MCF 10A (cell line): ENCODE results near the gene CLEC16A. TPM values are rescaled to one million over a fixed set of nuclear protein-coding genes. Genes with fewer than 3 reads are reported as not detected.

Experiments
- BruUV-seq: library from RNA; stranded (reverse); fragments of 400-500 nt; replicated peaks from 2 replicates; lab custom pipeline; 2021; lab: Mats Ljungman, UMichigan
- CTCF ChIA-PET: fragments of 300-600 bp; sonication (Branson Sonifier 250); formaldehyde crosslinking; extraction: SDS; loops from one replicate; lab custom pipeline; 2021; ENCODE audit warnings: antibody characterized with exemption, inconsistent platforms; lab: Yijun Ruan, JAX
- POLR2A ChIA-PET: fragments of 300-600, 350-650 bp; sonication (Branson Sonifier 250); formaldehyde crosslinking; extraction: SDS; loops from one replicate; lab custom pipeline; 2020; ENCODE audit warnings: antibody characterized with exemption, inconsistent platforms; lab: Yijun Ruan, JAX
- DNase-seq: peaks from one replicate; pipeline ENCODE4 v3.0.0-alpha.2; 2018; ENCODE audit not compliant: unreplicated experiment
- H3K27ac Mint-ChIP-seq: one replicate; pipeline ENCODE4 v1.8.0; 2022; ENCODE audit warnings: mild to moderate bottlenecking, low read depth, mixed read lengths; ENCODE audit not compliant: unreplicated experiment
- H3K27me3 Mint-ChIP-seq: one replicate; pipeline ENCODE4 v1.8.0; 2022; ENCODE audit warnings: mixed read lengths; ENCODE audit not compliant: insufficient read depth, unreplicated experiment
- H3K36me3 Mint-ChIP-seq: one replicate; pipeline ENCODE4 v1.8.0; 2022; ENCODE audit warnings: mild to moderate bottlenecking, moderate library complexity, mixed read lengths; ENCODE audit not compliant: insufficient read depth, unreplicated experiment
- H3K4me1 Mint-ChIP-seq: one replicate; pipeline ENCODE4 v1.8.0; 2022; ENCODE audit warnings: mixed read lengths; ENCODE audit not compliant: insufficient read depth, unreplicated experiment
- H3K4me3 Mint-ChIP-seq: one replicate; pipeline ENCODE4 v1.8.0; 2022; ENCODE audit warnings: mild to moderate bottlenecking, moderate library complexity, mixed read lengths; ENCODE audit not compliant: unreplicated experiment
- H3K9me3 Mint-ChIP-seq: one replicate; pipeline ENCODE4 v1.8.0; 2022; ENCODE audit warnings: mixed read lengths; ENCODE audit not compliant: unreplicated experiment
- intact Hi-C: fragments of 100-400 bp; cut with micrococcal nuclease; formaldehyde crosslinking; loops from 2 replicates; pipeline ENCODE4 v1.14.1; 2022
- total RNA-seq: library from RNA; stranded (reverse); gene quantifications from 2 replicates; pipeline ENCODE4 v1.2.3, GENCODE V29; 2022
- TF ChIP-seq, protein P1 (sequence below): fragments of 200-600 bp; IDR thresholded peaks from one replicate; pipeline ENCODE4 v1.8.0; 2022; ENCODE audit warnings: antibody characterized with exemption, mild to moderate bottlenecking; ENCODE audit not compliant: unreplicated experiment

Gene CLEC16A
- total RNA-seq, 1 experiment from 2014 or later = 32.4 TPM

DNA sequence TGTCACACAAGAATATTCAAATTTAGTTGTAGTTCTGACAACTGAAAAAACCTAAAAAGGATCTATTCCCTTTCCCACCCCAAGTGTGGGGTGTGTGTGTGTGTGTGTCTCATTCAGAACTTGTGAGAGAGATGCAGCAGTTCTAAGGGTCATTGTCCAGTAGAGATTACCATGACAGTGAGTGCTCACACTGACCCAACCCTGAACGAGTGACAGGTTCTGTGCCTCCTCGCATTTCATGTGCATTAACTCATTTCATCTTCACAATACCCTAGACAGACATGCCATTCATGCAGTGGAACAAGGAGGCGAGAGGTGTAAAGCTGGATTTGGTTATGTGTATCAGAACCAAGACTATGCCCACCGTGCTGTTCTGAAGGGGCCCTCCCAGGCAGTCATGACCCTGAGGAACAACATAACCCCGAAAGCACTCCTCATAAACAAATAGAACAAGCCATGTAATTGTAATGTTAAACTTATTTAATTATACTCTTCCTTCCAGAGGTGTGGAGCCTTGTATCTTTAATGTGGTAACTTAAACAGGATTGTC is 102.1 kb downstream of the CLEC16A start:
- intact Hi-C loops = no loop called here
- Mint-ChIP-seq H3K27me3 (no peaks in the 10 kb centered on the region), H3K9me3 (no peaks in the 10 kb centered on the region), H3K4me1 (peaks cover 5% of the 10 kb centered on the region), H3K27ac (no peak overlapping the region), H3K36me3 (peaks cover 65% of the 10 kb centered on the region), H3K4me3 (no peak overlapping the region)
- ChIA-PET CTCF (no interaction called here), POLR2A (no interaction called here)
- TF ChIP-seq, protein P1, sequence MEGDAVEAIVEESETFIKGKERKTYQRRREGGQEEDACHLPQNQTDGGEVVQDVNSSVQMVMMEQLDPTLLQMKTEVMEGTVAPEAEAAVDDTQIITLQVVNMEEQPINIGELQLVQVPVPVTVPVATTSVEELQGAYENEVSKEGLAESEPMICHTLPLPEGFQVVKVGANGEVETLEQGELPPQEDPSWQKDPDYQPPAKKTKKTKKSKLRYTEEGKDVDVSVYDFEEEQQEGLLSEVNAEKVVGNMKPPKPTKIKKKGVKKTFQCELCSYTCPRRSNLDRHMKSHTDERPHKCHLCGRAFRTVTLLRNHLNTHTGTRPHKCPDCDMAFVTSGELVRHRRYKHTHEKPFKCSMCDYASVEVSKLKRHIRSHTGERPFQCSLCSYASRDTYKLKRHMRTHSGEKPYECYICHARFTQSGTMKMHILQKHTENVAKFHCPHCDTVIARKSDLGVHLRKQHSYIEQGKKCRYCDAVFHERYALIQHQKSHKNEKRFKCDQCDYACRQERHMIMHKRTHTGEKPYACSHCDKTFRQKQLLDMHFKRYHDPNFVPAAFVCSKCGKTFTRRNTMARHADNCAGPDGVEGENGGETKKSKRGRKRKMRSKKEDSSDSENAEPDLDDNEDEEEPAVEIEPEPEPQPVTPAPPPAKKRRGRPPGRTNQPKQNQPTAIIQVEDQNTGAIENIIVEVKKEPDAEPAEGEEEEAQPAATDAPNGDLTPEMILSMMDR = no peak
- DNase-seq = no peak
- BruUV-seq = no TSS peak

GRCh38 chr16:11047057-11047456 is 102.7 kb downstream of the CLEC16A start:
- Mint-ChIP-seq H3K4me3 (no peak overlapping the region), H3K9me3 (no peaks in the 10 kb centered on the region), H3K4me1 (peaks cover 5% of the 10 kb centered on the region), H3K27me3 (no peaks in the 10 kb centered on the region), H3K36me3 (peaks cover 65% of the 10 kb centered on the region), H3K27ac (no peak overlapping the region)
- POLR2A ChIA-PET = no interaction called here
- intact Hi-C loops = no loop called here
- TF ChIP-seq, protein P1 = no peak
- CTCF ChIA-PET = no interaction called here
- no TSS peak for BruUV-seq
- DNase-seq = no peak

DNA sequence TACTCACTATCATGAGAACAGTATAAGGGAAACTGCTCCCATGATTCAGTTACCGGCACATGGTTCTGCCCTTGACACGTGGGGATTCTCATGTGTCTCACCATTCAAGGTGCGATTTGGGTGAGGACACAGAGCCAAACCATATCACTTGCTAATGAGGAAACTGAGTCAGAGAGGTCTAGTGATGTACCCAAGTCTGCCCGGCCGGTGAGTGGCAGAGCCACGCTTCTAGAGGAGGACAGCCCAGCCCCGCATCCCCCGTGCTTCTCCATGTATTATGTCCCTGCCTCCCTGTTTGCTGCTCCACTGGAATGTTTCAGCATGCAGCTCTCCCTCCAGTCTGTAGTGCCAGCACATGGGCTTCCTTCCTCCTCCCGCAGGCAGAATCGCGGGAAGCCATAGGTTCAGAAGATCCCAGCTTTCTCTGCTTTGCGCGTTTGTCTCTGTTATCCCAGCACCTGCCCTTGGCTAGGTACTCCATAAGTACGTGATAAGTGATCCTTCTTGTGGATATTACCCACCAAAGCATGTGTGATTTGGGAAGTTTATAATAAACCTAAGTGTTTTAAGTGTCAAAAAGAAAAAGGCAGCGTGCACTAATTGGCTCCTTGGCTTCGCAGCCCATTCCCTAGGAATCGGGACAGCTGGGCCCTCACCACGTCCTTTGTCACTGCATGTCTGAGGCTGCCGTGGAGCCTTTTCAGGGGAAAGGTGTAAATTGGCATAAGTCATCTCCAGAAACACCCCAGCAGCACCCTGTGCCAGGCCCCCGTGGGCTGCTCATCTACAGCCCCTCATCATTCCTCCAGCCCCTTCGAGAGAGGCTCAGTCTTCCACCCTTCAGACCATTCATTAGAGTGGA is 103.8 kb downstream of the CLEC16A start:
- peaks cover 5% of the 10 kb centered on the region for H3K4me1 Mint-ChIP-seq
- TF ChIP-seq, protein P1 = no peak
- no peak overlapping the region for H3K27ac Mint-ChIP-seq
- H3K9me3 Mint-ChIP-seq = no peaks in the 10 kb centered on the region
- POLR2A ChIA-PET = interaction anchor here (0.7 kb wide), 1 partner anchor 864 kb away, joined by 3 read pairs; no protein-coding TSS in a partner anchor
- DNase-seq = no peak
- CTCF ChIA-PET = interaction anchor here (0.6 to 0.7 kb wide), 2 partner anchors 54 to 66 kb away, joined by 4 to 6 read pairs; no protein-coding TSS in a partner anchor
- H3K27me3 Mint-ChIP-seq = no peaks in the 10 kb centered on the region
- intact Hi-C loops = no loop called here
- no peak overlapping the region for H3K4me3 Mint-ChIP-seq
- no TSS peak for BruUV-seq
- H3K36me3 Mint-ChIP-seq = peaks cover 60% of the 10 kb centered on the region

DNA sequence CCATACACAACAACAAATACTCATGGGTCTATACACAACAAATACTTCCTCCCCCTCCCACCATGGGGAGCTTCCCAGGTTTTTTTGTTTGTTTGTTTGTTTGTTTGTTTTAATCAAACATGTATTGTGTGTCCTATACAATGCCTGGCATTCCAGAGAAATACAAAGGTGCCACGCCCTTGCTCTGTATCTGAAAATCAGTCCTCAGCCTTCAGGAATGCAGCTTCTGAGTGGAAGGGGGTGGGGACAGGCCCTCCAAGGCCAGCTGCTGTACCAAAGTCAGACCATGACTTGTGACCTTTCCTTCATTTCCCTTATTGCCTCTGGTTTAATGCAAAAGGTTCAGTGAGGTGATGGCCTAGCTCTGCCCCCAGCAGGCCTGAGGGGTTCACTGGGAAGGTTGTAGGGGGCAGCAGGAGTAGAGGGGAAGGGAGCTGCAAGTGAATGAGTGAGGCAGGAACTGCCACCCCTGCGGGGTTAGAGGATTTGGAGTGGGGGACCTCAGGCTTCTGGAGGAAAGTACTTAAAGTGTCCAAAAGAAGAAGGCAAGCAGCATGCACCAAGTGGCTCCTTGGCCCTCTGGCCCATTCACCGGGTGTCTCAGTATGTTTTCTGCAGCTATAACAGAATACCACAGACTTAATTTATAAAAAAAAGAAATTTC is 105.2 kb downstream of the CLEC16A start:
- ChIA-PET POLR2A (interaction anchor here (0.7 kb wide), 1 partner anchor 13 kb away, joined by 3 read pairs; no protein-coding TSS in a partner anchor), CTCF (interaction anchor here (0.6 to 1.5 kb wide), 6 partner anchors 9 to 141 kb away, joined by 3 to 4 read pairs (median 3); no protein-coding TSS in a partner anchor)
- Mint-ChIP-seq H3K4me3 (no peak overlapping the region), H3K27me3 (no peaks in the 10 kb centered on the region), H3K4me1 (peaks cover 5% of the 10 kb centered on the region), H3K27ac (peak overlapping the region; percentile 54), H3K9me3 (no peaks in the 10 kb centered on the region), H3K36me3 (peaks cover 50% of the 10 kb centered on the region)
- intact Hi-C loops = no loop called here
- TF ChIP-seq, protein P1 = no peak
- DNase-seq = no peak
- no TSS peak for BruUV-seq
